Neural progenitor cell (in vitro differentiated cells): ENCODE data around the gene PRPF4. TPM values are rescaled to one million over a fixed set of nuclear protein-coding genes. Genes with fewer than 3 reads are reported as not detected.

Source experiments
- DNase-seq: peaks from one replicate; pipeline ENCODE4 v3.0.0-alpha.2; 2016; ENCODE audit warnings: low spot score
- H2AFZ ChIP-seq: fragments of 200-600 bp; sonication (generic); replicated peaks from 2 replicates; pipeline ENCODE4 v1.6.1; 2016; ENCODE audit warnings: antibody characterized with exemption
- H3F3A ChIP-seq: fragments of 200-600 bp; sonication (generic); 2 replicates; pipeline ENCODE4 v1.6.1; 2016; ENCODE audit warnings: antibody characterized with exemption, low read depth
- H3K27ac ChIP-seq: fragments of 200-600 bp; sonication (generic); 2 replicates; pipeline ENCODE4 v1.5.1; 2016; ENCODE audit warnings: mild to moderate bottlenecking
- H3K27me3 ChIP-seq: fragments of 200-600 bp; sonication (generic); 2 replicates; pipeline ENCODE4 v1.6.1; 2016; ENCODE audit warnings: mild to moderate bottlenecking, moderate library complexity
- H3K36me3 ChIP-seq: fragments of 200-600 bp; sonication (generic); 2 replicates; pipeline ENCODE4 v1.5.1; 2016
- H3K4me1 ChIP-seq: fragments of 200-600 bp; sonication (generic); 2 replicates; pipeline ENCODE4 v1.6.1; 2016; ENCODE audit warnings: mixed run types
- H3K4me2 ChIP-seq: fragments of 200-600 bp; sonication (generic); 2 replicates; pipeline ENCODE4 v1.6.1; 2016
- H3K4me3 ChIP-seq: fragments of 200-600 bp; sonication (generic); 2 replicates; pipeline ENCODE4 v1.5.1; 2016
- H3K79me2 ChIP-seq: fragments of 200-600 bp; sonication (generic); 2 replicates; pipeline ENCODE4 v1.6.1; 2016; ENCODE audit warnings: low read depth
- H3K9ac ChIP-seq: fragments of 200-600 bp; sonication (generic); 2 replicates; pipeline ENCODE4 v1.6.1; 2016
- H3K9me3 ChIP-seq: fragments of 200-600 bp; sonication (generic); 2 replicates; pipeline ENCODE4 v1.5.1; 2016; ENCODE audit warnings: low read depth
- H4K20me1 ChIP-seq: fragments of 200-600 bp; sonication (generic); 2 replicates; pipeline ENCODE4 v1.6.1; 2016; ENCODE audit warnings: low read depth
- H3K27ac Mint-ChIP-seq: 3 replicates; pipeline ENCODE4 v1.8.0; 2021; ENCODE audit warnings: mixed read lengths
- H3K27me3 Mint-ChIP-seq: 2 replicates; pipeline ENCODE4 v1.8.0; 2022; ENCODE audit warnings: low read depth, mild to moderate bottlenecking, inconsistent platforms, moderate library complexity, mixed read lengths; ENCODE audit not compliant: insufficient read depth
- H3K36me3 Mint-ChIP-seq: 3 replicates; pipeline ENCODE4 v1.8.0; 2021; ENCODE audit warnings: mixed read lengths
- H3K4me1 Mint-ChIP-seq: 3 replicates; pipeline ENCODE4 v1.8.0; 2021; ENCODE audit warnings: mixed read lengths
- H3K4me3 Mint-ChIP-seq: 3 replicates; pipeline ENCODE4 v1.8.0; 2021; ENCODE audit warnings: mild to moderate bottlenecking, moderate library complexity, mixed read lengths
- H3K9me3 Mint-ChIP-seq: 3 replicates; pipeline ENCODE4 v1.8.0; 2020; ENCODE audit warnings: mixed read lengths
- CTCF ChIP-seq: fragments of 200-600 bp; sonication (generic); IDR thresholded peaks from 2 replicates; pipeline ENCODE4 v1.5.1; 2017; ENCODE audit warnings: antibody characterized with exemption, mild to moderate bottlenecking
- EZH2 ChIP-seq: fragments of 200-600 bp; sonication (generic); IDR thresholded peaks from 2 replicates; pipeline ENCODE4 v1.6.1; 2017; ENCODE audit warnings: antibody characterized with exemption, mild to moderate bottlenecking, moderate library complexity
- EZH2phosphoT487 ChIP-seq: fragments of 200-600 bp; sonication (generic); IDR thresholded peaks from 2 replicates; pipeline ENCODE4 v1.6.1; 2017; ENCODE audit warnings: antibody characterized with exemption
- total RNA-seq: library from RNA; depleted of rRNA; stranded (reverse); fragments of >200 nt; gene quantifications from 2 replicates; pipeline ENCODE4 v1.2.3, GENCODE V29; 2015; ENCODE audit warnings: low replicate concordance

PRPF4 gene
- total RNA-seq, 1 donor from 2014 or later: 28.2 TPM

- H3K36me3 ChIP-seq: no peaks in the 10 kb centered on the region
- H3K4me3 ChIP-seq: no peak overlapping the region
- DNase-seq: no peak
Observed at GRCh38 chr9:113310538-113310937, 35.1 kb downstream of the PRPF4 start.

GRCh38 chr9:113311961-113312360 lies 36.5 kb downstream of the PRPF4 start:
- no peaks in the 10 kb centered on the region for H3K36me3 ChIP-seq
- no peaks in the 10 kb centered on the region for H3K4me1 ChIP-seq
- TF ChIP-seq CTCF (no peak), EZH2 (no peak), EZH2phosphoT487 (no peak)
- no peak overlapping the region for H3K9ac ChIP-seq
- H3K79me2 ChIP-seq: no peaks in the 10 kb centered on the region
- H3K4me3 ChIP-seq: no peak overlapping the region
- Mint-ChIP-seq H3K4me3 (no peak overlapping the region), H3K27me3 (no peaks in the 10 kb centered on the region), H3K27ac (no peak overlapping the region), H3K4me1 (peaks cover 13% of the 10 kb centered on the region), H3K9me3 (no peaks in the 10 kb centered on the region), H3K36me3 (peaks cover 3% of the 10 kb centered on the region)
- H3K9me3 ChIP-seq: no peaks in the 10 kb centered on the region
- no peaks in the 10 kb centered on the region for H3K27me3 ChIP-seq
- DNase-seq: no peak
- no peak overlapping the region for H2AFZ ChIP-seq
- H3K4me2 ChIP-seq: no peak overlapping the region
- H3F3A ChIP-seq: no peaks in the 10 kb centered on the region
- H4K20me1 ChIP-seq: no peaks in the 10 kb centered on the region
- H3K27ac ChIP-seq: no peak overlapping the region

More at GRCh38 chr9:113310538-113310937, 35.1 kb downstream of the PRPF4 start:
- H3K9me3 ChIP-seq: no peaks in the 10 kb centered on the region
- no peak overlapping the region for H3K27ac ChIP-seq
- TF ChIP-seq EZH2 (no peak), CTCF (no peak), EZH2phosphoT487 (no peak)
- Mint-ChIP-seq H3K36me3 (no peaks in the 10 kb centered on the region), H3K9me3 (no peaks in the 10 kb centered on the region), H3K27me3 (no peaks in the 10 kb centered on the region), H3K4me3 (no peak overlapping the region), H3K27ac (no peak overlapping the region), H3K4me1 (peaks cover 4% of the 10 kb centered on the region)
- no peaks in the 10 kb centered on the region for H3K4me1 ChIP-seq
- H3K9ac ChIP-seq: no peak overlapping the region
- no peak overlapping the region for H2AFZ ChIP-seq
- no peaks in the 10 kb centered on the region for H3F3A ChIP-seq
- H4K20me1 ChIP-seq: no peaks in the 10 kb centered on the region
- H3K27me3 ChIP-seq: no peaks in the 10 kb centered on the region
- H3K4me2 ChIP-seq: no peak overlapping the region
- H3K79me2 ChIP-seq: no peaks in the 10 kb centered on the region

GRCh38 chr9:113313261-113313660 lies 37.8 kb downstream of the PRPF4 start:
- Histone ChIP-seq H4K20me1 (no peaks in the 10 kb centered on the region), H3K4me3 (no peak overlapping the region), H3K27me3 (no peaks in the 10 kb centered on the region), H3K4me1 (no peaks in the 10 kb centered on the region), H3K27ac (no peak overlapping the region), H3K9ac (no peak overlapping the region), H3K36me3 (no peaks in the 10 kb centered on the region), H3F3A (no peaks in the 10 kb centered on the region), H2AFZ (no peak overlapping the region), H3K9me3 (no peaks in the 10 kb centered on the region), H3K79me2 (no peaks in the 10 kb centered on the region), H3K4me2 (no peak overlapping the region)
- Mint-ChIP-seq H3K27ac (no peak overlapping the region), H3K4me1 (peaks cover 9% of the 10 kb centered on the region), H3K4me3 (no peak overlapping the region), H3K27me3 (no peaks in the 10 kb centered on the region), H3K36me3 (peaks cover 5% of the 10 kb centered on the region), H3K9me3 (no peaks in the 10 kb centered on the region)
- no peak for DNase-seq
- no peak for TF ChIP-seq EZH2phosphoT487

GRCh38 chr9:113315231-113315630 lies 39.8 kb downstream of the PRPF4 start:
- H3K27me3 Mint-ChIP-seq: no peaks in the 10 kb centered on the region
- no peak overlapping the region for H3K4me3 Mint-ChIP-seq
- no peak for TF ChIP-seq CTCF
- TF ChIP-seq EZH2: no peak
- TF ChIP-seq EZH2phosphoT487: no peak

More at GRCh38 chr9:113315231-113315630, 39.8 kb downstream of the PRPF4 start:
- Histone ChIP-seq H3K4me2 (no peak overlapping the region), H3F3A (no peaks in the 10 kb centered on the region), H3K4me3 (no peak overlapping the region), H3K9ac (no peak overlapping the region), H3K36me3 (no peaks in the 10 kb centered on the region), H3K9me3 (no peaks in the 10 kb centered on the region), H4K20me1 (no peaks in the 10 kb centered on the region), H3K79me2 (no peaks in the 10 kb centered on the region), H2AFZ (no peak overlapping the region), H3K27ac (no peak overlapping the region), H3K27me3 (no peaks in the 10 kb centered on the region), H3K4me1 (no peaks in the 10 kb centered on the region)
- no peak for DNase-seq
- H3K36me3 Mint-ChIP-seq: peaks cover 7% of the 10 kb centered on the region
- H3K27ac Mint-ChIP-seq: no peak overlapping the region
- no peaks in the 10 kb centered on the region for H3K9me3 Mint-ChIP-seq
- peaks cover 9% of the 10 kb centered on the region for H3K4me1 Mint-ChIP-seq
